DMS53 (cell line): ENCODE data around the gene DBF4B.
A peak's percentile ranks its signal among the peaks of the same experiment; 100 is the strongest.

ENCODE experiments used
- DNase-seq: peaks from one replicate; lab custom pipeline; 2025; lab: John Stamatoyannopoulos, UW

DBF4B gene

GRCh38 chr17:44759916-44760243 lies 51.4 kb downstream of the DBF4B start:
- DNase-seq: no peak

- no peak for DNase-seq
These were observed 52.2 kb downstream of the DBF4B start for GRCh38 chr17:44760474-44761308.

GRCh38 chr17:44761932-44762810 lies 53.7 kb downstream of the DBF4B start:
- no peak for DNase-seq

GRCh38 chr17:44763170-44763569 lies 54.7 kb downstream of the DBF4B start:
- DNase-seq: no peak

- no peak for DNase-seq
These were observed 57.5 kb downstream of the DBF4B start for GRCh38 chr17:44765965-44766364.

GRCh38 chr17:44766409-44767038 lies 58.1 kb downstream of the DBF4B start:
- DNase-seq: peak; percentile 40

GRCh38 chr17:44767493-44767892 lies 59.0 kb downstream of the DBF4B start:
- DNase-seq: no peak

GRCh38 chr17:44768505-44769142 lies 60.2 kb downstream of the DBF4B start:
- no peak for DNase-seq

- DNase-seq: no peak
These were observed 60.8 kb downstream of the DBF4B start for GRCh38 chr17:44769230-44769629.

- no peak for DNase-seq
These were observed 61.2 kb downstream of the DBF4B start for GRCh38 chr17:44769647-44770084.

GRCh38 chr17:44770166-44770925 lies 61.9 kb downstream of the DBF4B start:
- no peak for DNase-seq

GRCh38 chr17:44772308-44773045 lies 64.0 kb downstream of the DBF4B start:
- DNase-seq: no peak

GRCh38 chr17:44773140-44773539 lies 64.7 kb downstream of the DBF4B start:
- peak; percentile 59 for DNase-seq

- DNase-seq: peak; percentile 97
These were observed 66.0 kb downstream of the DBF4B start for GRCh38 chr17:44774271-44775135.

GRCh38 chr17:44775136-44775837 lies 66.8 kb downstream of the DBF4B start:
- peak; percentile 100 for DNase-seq

- peak; percentile 92 for DNase-seq
These were observed 67.6 kb downstream of the DBF4B start for GRCh38 chr17:44775838-44776621.

- DNase-seq: no peak
These were observed 68.3 kb downstream of the DBF4B start for GRCh38 chr17:44776628-44777393.
